ENCODE measurements around the gene AREL1. TPM values are rescaled to one million over a fixed set of nuclear protein-coding genes. Genes with fewer than 3 reads are reported as not detected.
A peak's percentile ranks its signal among the peaks of the same experiment; 100 is the strongest.

The AREL1 gene
- total and polyA plus RNA-seq, 10 of the 15 experiments (the other 5 are each of a cell fraction or from before 2014, with no cell fraction given), result 6.2 to 40.4 (median 23.7) TPM

DNA sequence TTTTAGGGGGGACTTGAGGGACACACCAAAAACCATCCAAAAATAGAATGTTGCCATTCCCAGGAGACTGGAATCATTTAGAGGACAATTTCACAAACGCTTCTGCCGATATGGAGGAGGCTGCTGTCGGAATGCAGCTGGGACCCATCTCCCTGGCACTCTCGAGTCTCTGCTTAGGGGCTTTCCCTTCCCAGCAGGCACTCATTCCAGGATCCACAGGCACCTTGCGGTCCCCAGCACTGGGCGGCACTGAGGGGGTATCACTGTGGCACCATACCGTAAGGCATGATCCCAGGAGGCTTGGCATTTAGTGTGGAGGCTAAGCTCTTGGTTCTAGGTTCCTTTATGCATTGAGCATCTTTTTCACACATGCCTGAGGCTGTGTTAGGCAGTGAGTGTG lies 64.3 kb downstream of the AREL1 start:
- no peak for ATAC-seq
- Histone ChIP-seq H3K4me1 (ENCODE audit: control insufficient read depth, insufficient read depth, low read length) (no peaks in the 10 kb centered on the region), H3K79me2 (ENCODE audit: control insufficient read depth, insufficient read depth, low read length) (no peaks in the 10 kb centered on the region), H3K27me3 (replicated peaks in 1 of 2; ENCODE audit: control insufficient read depth in 2 of 2, insufficient read depth in 2 of 2, low read length in 1 of 2) (no peaks in the 10 kb centered on the region), H3K9me3 (replicated peaks; ENCODE audit: control insufficient read depth, insufficient read depth, low read length) (no peaks in the 10 kb centered on the region), H4K20me1 (ENCODE audit: control insufficient read depth, insufficient read depth) (no peaks in the 10 kb centered on the region), H3K36me3 (ENCODE audit: control insufficient read depth in 2 of 2, insufficient read depth in 2 of 2, low read length in 1 of 2) (no peaks in the 10 kb centered on the region), H3K27ac (ENCODE audit: control insufficient read depth, insufficient read depth) (no peak overlapping the region), H2AFZ (ENCODE audit: control insufficient read depth, low read depth, low read length) (no peak overlapping the region), H3K4me2 (ENCODE audit: control insufficient read depth, insufficient read depth) (no peak overlapping the region), H3K9ac (ENCODE audit: control insufficient read depth, insufficient read depth, low read length) (no peak overlapping the region), H3K4me3 (no peak overlapping the region)
- intact Hi-C loops (cut with micrococcal nuclease; ENCODE audit: unreplicated experiment) (loop anchor here (5.0 kb wide), 1 partner anchor 36 kb away; the partner anchor contains the start of gene LTBP2), in situ Hi-C loops (cut with MboI) (no loop called here)
- ChIA-PET RAD21 (ENCODE audit: unreplicated experiment) (no interaction called here), SMC1A (ENCODE audit: uncharacterized antibody, unreplicated experiment) (no interaction called here), POLR2A (no interaction called here), CTCF (no interaction called here)
- DNase-seq (ENCODE audit: low read depth, low spot score), result no peak
- 54% methylated on average over 7 of the region's 7 CpGs for WGBS (ENCODE audit: insufficient coverage, insufficient replicate concordance, low lambda C conversion rate, missing lambda C conversion rate)
- no peak for TF ChIP-seq FOXM1 (IDR thresholded peaks at IDR 0.05; ENCODE audit: low read depth, low read length)
- FAIRE-seq, result no peak
- BruUV-seq (replicated peaks), result no TSS peak

DNA sequence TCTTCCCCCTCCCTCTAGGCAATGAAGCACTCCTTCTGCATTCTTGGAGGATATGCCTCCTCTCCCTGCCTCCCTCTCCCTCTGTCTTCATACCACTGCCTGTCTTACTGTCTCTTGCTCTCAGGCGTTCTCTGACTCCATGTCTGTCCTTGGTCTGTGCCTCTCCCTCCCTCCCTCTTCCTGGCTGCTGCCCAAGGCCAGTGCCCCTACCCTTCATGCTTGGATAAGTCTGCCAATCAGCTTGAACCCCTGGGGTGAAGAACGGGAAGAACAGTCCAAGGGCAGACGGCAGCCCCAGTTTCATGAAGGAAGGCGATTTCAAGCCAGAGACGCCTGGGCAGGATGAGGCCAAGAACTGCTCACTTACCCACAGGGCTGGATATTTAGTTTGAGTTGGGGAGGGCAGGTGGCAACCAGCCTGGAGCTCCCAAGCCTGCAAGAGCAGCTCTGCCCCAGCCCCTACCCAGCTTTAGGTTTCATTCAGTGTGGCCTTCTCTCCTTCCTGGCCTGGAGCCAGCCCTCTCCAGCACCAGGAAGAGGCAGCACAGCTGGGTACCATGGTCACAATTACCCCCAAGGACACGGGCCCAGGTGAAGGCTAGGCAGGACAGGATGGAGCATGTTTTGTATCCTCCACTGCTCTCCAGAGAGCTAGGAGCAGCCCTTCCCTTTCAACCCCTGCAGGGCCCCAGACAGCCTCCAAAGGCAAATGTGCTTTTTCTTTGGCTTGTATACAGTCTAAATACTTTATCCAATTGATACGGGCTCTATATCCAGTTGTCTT lies 65.0 kb downstream of the AREL1 start:
- ChIA-PET POLR2A (no interaction called here), CTCF (no interaction called here)

More for the DNA sequence above, 65.0 kb downstream of the AREL1 start:
- Histone ChIP-seq H3K4me1 (ENCODE audit: control insufficient read depth, insufficient read depth, low read length) (no peaks in the 10 kb centered on the region), H3K79me2 (ENCODE audit: control insufficient read depth, insufficient read depth, low read length) (no peaks in the 10 kb centered on the region), H3K9me3 (replicated peaks; ENCODE audit: control insufficient read depth, insufficient read depth, low read length) (no peaks in the 10 kb centered on the region), H3K4me2 (ENCODE audit: control insufficient read depth, insufficient read depth) (no peak overlapping the region), H2AFZ (ENCODE audit: control insufficient read depth, low read depth, low read length) (no peak overlapping the region), H3K27me3 (replicated peaks in 1 of 2; ENCODE audit: control insufficient read depth in 2 of 2, insufficient read depth in 2 of 2, low read length in 1 of 2) (no peaks in the 10 kb centered on the region), H3K9ac (ENCODE audit: control insufficient read depth, insufficient read depth, low read length) (no peak overlapping the region), H3K4me3 (no peak overlapping the region), H4K20me1 (ENCODE audit: control insufficient read depth, insufficient read depth) (no peaks in the 10 kb centered on the region), H3K27ac (ENCODE audit: control insufficient read depth, insufficient read depth) (no peak overlapping the region), H3K36me3 (ENCODE audit: control insufficient read depth in 2 of 2, insufficient read depth in 2 of 2, low read length in 1 of 2) (no peaks in the 10 kb centered on the region)
- BruUV-seq (replicated peaks), result no TSS peak
- SMC1A ChIA-PET (ENCODE audit: uncharacterized antibody, unreplicated experiment), result no interaction called here
- ATAC-seq, result peak; percentile 23
- WGBS (ENCODE audit: insufficient coverage, insufficient replicate concordance, low lambda C conversion rate, missing lambda C conversion rate), result 16% methylated on average over 7 of the region's 7 CpGs
- in situ Hi-C loops (cut with MboI), result no loop called here
- FAIRE-seq, result no peak
- TF ChIP-seq NR2F1 (conservative IDR thresholded peaks at IDR 0.05) (no peak), NFIC (IDR thresholded peaks at IDR 0.05; ENCODE audit: low read depth, low read length) (no peak)
- intact Hi-C loops (cut with micrococcal nuclease; ENCODE audit: unreplicated experiment), result loop anchor here (5.0 kb wide), 1 partner anchor 36 kb away; the partner anchor contains the start of gene LTBP2
- RAD21 ChIA-PET (ENCODE audit: unreplicated experiment), result no interaction called here
- no peak for DNase-seq (ENCODE audit: low read depth, low spot score)

Data from GM12878 (cell line).